Natural killer cell (primary cell): ENCODE measurements around the gene NAPA. TPM values are rescaled to one million over a fixed set of nuclear protein-coding genes. Genes with fewer than 3 reads are reported as not detected.

Source experiments
- ATAC-seq, 3 donors: fragments of 150-1000 bp in 2 of 3; fragments of 200-7000 bp in 1 of 3; cut with Tn5 transposase; 1 replicate in 1 of 3; 2 replicates in 2 of 3; pipeline ENCODE4 v1.10.0; 2021; ENCODE audit warnings: mild to moderate bottlenecking in 2 of 3, moderate library complexity in 2 of 3
- DNase-seq, 2 donors: peaks; one replicate each; pipeline versions ENCODE4 v3.0.0 to v3.0.0-alpha.2; 2013 to 2021; ENCODE audit warnings: mixed read lengths in 1 of 2
- H3K27ac ChIP-seq: one replicate; pipeline ENCODE4 v1.5.1; 2013; ENCODE audit warnings: mild to moderate bottlenecking, low read length
- H3K27me3 ChIP-seq: one replicate; pipeline ENCODE4 v1.6.1; 2013; ENCODE audit warnings: low read length; ENCODE audit not compliant: control insufficient read depth, insufficient read depth
- H3K36me3 ChIP-seq: one replicate; pipeline ENCODE4 v1.6.1; 2013; ENCODE audit warnings: low read length; ENCODE audit not compliant: control insufficient read depth, insufficient read depth
- H3K4me1 ChIP-seq: one replicate; pipeline ENCODE4 v1.6.1; 2013; ENCODE audit warnings: low read length; ENCODE audit not compliant: control insufficient read depth, insufficient read depth
- H3K4me3 ChIP-seq: one replicate; pipeline ENCODE4 v1.5.1; 2013; ENCODE audit warnings: low read length
- H3K9me3 ChIP-seq: one replicate; pipeline ENCODE4 v1.6.1; 2013; ENCODE audit warnings: low read length; ENCODE audit not compliant: control insufficient read depth, insufficient read depth
- H3K27ac Mint-ChIP-seq, 2 donors: one replicate each; pipeline ENCODE4 v1.8.0; 2022; ENCODE audit warnings: mild to moderate bottlenecking in 2 of 2, mixed read lengths in 2 of 2, moderate library complexity in 1 of 2
- H3K27me3 Mint-ChIP-seq, 2 donors: one replicate each; pipeline ENCODE4 v1.8.0; 2022; ENCODE audit warnings: low read depth in 2 of 2, mixed read lengths in 2 of 2
- H3K36me3 Mint-ChIP-seq: one replicate; pipeline ENCODE4 v1.8.0; 2022; ENCODE audit warnings: mixed read lengths
- H3K4me1 Mint-ChIP-seq, 2 donors: one replicate each; pipeline ENCODE4 v1.8.0; 2022; ENCODE audit warnings: mixed read lengths in 2 of 2
- H3K4me3 Mint-ChIP-seq: one replicate; pipeline ENCODE4 v1.8.0; 2022; ENCODE audit warnings: mild to moderate bottlenecking, moderate library complexity, mixed read lengths
- H3K9me3 Mint-ChIP-seq, 2 donors: one replicate each; pipeline ENCODE4 v1.8.0; 2022; ENCODE audit warnings: mixed read lengths in 2 of 2
- WGBS: methylation state at CpG from one replicate; pipeline ENCODE4 v1.1.7; 2013; ENCODE audit warnings: missing lambda C conversion rate; ENCODE audit not compliant: insufficient coverage; 5-methylcytosine and 5-hydroxymethylcytosine counted together
- intact Hi-C: fragments of 100-400 bp; cut with micrococcal nuclease; formaldehyde crosslinking; loops from one replicate; pipeline ENCODE4 v1.14.2; 2022
- total RNA-seq, 4 donors: library from RNA; stranded (reverse); fragments of 120-200 nt in 1 of 4; gene quantifications; one replicate each; pipeline versions ENCODE4 v1.2.3 to v1.2.4, GENCODE V29; 2013 to 2022
- TF ChIP-seq, protein P1 (sequence below): fragments of 200-600 bp; IDR thresholded peaks from one replicate; pipeline ENCODE4 v1.8.0; 2022; ENCODE audit warnings: antibody characterized with exemption

Gene NAPA
- total RNA-seq, 3 donors from 2014 or later (not counting 1 experiment from before 2014, with no cell fraction given) = 192 to 215 (median 192) TPM

DNA sequence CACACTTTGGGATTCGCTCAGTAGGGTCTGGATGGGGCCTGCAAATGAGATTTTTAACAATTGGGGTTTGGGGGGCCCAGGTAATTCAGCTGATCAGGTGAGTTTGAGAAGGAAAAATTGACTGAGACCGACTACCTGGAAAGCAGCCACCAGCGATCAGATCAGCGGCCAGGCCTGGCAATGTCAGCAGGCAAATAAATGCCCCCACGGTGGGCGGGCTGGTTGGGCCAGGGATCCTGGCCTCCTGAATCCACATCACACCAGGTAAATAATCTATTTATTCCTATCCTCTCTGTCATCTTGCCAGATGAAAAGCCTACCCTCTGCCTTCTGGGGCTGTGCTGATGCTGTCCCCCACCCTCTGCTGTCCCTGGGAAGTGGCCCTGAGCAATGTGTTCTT, 9.4 kb downstream of the NAPA start:
- Histone ChIP-seq H3K4me1 (peaks cover 2% of the 10 kb centered on the region), H3K27me3 (no peaks in the 10 kb centered on the region), H3K4me3 (no peak overlapping the region), H3K9me3 (no peaks in the 10 kb centered on the region), H3K27ac (no peak overlapping the region), H3K36me3 (peaks cover 34% of the 10 kb centered on the region)
- DNase-seq (no peak), ATAC-seq (no peak)
- no peaks in the 10 kb centered on the region for H3K9me3 Mint-ChIP-seq
- TF ChIP-seq, protein P1, sequence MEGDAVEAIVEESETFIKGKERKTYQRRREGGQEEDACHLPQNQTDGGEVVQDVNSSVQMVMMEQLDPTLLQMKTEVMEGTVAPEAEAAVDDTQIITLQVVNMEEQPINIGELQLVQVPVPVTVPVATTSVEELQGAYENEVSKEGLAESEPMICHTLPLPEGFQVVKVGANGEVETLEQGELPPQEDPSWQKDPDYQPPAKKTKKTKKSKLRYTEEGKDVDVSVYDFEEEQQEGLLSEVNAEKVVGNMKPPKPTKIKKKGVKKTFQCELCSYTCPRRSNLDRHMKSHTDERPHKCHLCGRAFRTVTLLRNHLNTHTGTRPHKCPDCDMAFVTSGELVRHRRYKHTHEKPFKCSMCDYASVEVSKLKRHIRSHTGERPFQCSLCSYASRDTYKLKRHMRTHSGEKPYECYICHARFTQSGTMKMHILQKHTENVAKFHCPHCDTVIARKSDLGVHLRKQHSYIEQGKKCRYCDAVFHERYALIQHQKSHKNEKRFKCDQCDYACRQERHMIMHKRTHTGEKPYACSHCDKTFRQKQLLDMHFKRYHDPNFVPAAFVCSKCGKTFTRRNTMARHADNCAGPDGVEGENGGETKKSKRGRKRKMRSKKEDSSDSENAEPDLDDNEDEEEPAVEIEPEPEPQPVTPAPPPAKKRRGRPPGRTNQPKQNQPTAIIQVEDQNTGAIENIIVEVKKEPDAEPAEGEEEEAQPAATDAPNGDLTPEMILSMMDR = no peak
- H3K4me3 Mint-ChIP-seq = no peak overlapping the region
- H3K36me3 Mint-ChIP-seq = peaks cover 7% of the 10 kb centered on the region
- WGBS = 97% methylated on average over 6 of the region's 6 CpGs
- intact Hi-C loops = no loop called here
- H3K27me3 Mint-ChIP-seq = no peaks in the 10 kb centered on the region
- peak overlapping the region in 1 of 2 donors; percentile 21 for H3K27ac Mint-ChIP-seq
- peaks cover 29 to 35% of the 10 kb centered on the region in 2 donors for H3K4me1 Mint-ChIP-seq

DNA sequence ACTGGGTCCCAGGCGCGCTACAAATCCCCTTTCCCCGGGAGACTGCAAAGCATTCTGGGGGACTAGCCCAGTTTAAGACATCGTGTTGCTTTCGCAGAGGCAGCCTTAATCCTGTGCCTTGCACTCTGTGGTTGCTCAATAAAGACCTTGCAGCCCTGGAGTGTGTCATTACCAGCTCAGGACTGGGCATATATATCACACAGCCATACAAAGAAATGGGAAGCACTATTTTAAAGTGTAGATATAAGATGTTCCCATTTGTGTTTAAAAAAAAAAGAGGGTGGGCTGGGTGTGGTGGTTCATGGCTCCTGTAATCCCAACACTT, 11.1 kb downstream of the NAPA start:
- peaks cover 49% of the 10 kb centered on the region for H3K36me3 ChIP-seq
- intact Hi-C loops = no loop called here
- ATAC-seq (no peak), DNase-seq (no peak)
- H3K4me1 ChIP-seq = no peaks in the 10 kb centered on the region
- TF ChIP-seq, protein P1 = no peak
- peaks cover 17 to 26% of the 10 kb centered on the region in 2 donors for H3K4me1 Mint-ChIP-seq
- peaks cover 7% of the 10 kb centered on the region for H3K36me3 Mint-ChIP-seq
- H3K27me3 Mint-ChIP-seq = no peaks in the 10 kb centered on the region
- H3K27ac ChIP-seq = no peak overlapping the region
- no peak overlapping the region for H3K27ac Mint-ChIP-seq
- 88% methylated on average over 5 of the region's 5 CpGs for WGBS
- no peaks in the 10 kb centered on the region for H3K9me3 Mint-ChIP-seq
- no peak overlapping the region for H3K4me3 Mint-ChIP-seq
- no peaks in the 10 kb centered on the region for H3K9me3 ChIP-seq
- H3K27me3 ChIP-seq = no peaks in the 10 kb centered on the region
- no peak overlapping the region for H3K4me3 ChIP-seq

DNA sequence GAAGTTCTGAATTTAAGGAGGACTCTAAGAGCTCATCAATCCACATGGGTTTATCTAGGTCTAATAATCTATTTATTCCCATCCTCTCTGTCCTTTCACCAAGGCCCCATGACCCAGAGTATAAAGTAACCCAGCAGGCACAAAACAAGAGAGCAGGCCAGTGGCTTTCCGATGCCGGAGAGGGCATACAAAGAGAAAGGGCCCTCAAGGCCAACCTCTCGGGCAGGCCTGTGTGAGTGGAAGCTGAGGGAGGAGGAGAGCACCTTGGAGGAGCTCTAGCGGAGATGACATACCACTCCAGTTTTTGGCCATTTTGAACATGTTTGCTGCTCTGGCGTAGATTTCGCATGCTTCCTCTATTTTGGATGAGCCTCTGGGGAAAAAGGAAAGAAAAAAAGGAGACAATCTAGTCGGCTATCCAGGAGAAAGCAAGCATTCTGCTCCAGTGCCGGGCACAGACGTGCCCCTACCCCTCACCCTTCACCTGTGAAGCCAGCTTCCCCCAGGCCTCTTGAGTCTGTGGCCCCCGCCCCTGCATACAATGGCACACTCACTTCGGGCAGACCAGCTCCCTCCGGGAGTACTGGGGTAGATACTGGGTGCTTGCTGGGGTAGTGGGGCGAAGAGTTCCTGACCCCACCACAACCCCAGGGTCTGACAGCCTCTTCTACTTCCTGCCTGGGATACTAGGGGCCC, 11.6 kb downstream of the NAPA start:
- TF ChIP-seq, protein P1 = no peak
- Histone ChIP-seq H3K27me3 (no peaks in the 10 kb centered on the region), H3K4me3 (no peak overlapping the region), H3K9me3 (no peaks in the 10 kb centered on the region), H3K36me3 (peaks cover 51% of the 10 kb centered on the region), H3K27ac (no peak overlapping the region), H3K4me1 (no peaks in the 10 kb centered on the region)
- 98% methylated on average over 12 of the region's 13 CpGs for WGBS
- no peak for ATAC-seq
- H3K4me3 Mint-ChIP-seq = no peak overlapping the region
- H3K36me3 Mint-ChIP-seq = peaks cover 7% of the 10 kb centered on the region
- intact Hi-C loops = no loop called here
- H3K4me1 Mint-ChIP-seq = peaks cover 17 to 27% of the 10 kb centered on the region in 2 donors
- no peak for DNase-seq
- H3K9me3 Mint-ChIP-seq = no peaks in the 10 kb centered on the region
- H3K27me3 Mint-ChIP-seq = no peaks in the 10 kb centered on the region
- peak overlapping the region in 1 of 2 donors; percentile 68 for H3K27ac Mint-ChIP-seq
